ENCODE data around the gene ACOXL.

Gene ACOXL

DNA sequence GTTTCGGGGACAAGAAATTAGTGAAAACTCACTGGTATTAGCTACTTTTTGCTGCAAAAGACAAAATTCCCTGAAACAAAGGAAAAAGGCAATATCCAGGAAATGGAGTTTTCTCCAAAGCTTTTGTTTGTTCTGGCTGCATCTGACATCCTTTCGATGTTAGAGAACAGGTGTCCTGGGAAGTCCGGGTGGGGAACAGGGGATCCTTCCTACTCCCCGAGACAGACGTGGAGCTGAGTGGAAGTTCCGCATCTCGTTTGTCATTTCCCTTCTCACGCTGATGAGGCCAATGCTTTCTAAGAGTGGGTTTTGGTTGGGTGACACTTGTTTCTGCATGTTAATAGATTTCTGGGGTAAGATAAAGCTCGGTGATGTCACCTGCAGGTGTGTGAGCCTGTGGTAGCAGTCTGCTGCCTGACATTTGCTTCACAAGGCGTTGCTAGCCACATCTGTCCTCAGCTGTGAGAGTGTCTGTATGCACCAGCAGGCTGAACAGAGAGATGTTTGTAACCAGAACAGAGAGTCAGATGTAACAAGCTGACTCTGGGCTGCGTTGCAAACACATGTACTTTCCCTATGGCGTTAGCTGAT is 125.9 kb downstream of the ACOXL start:
- no peak for DNase-seq (ENCODE audit: low read depth)

DNA sequence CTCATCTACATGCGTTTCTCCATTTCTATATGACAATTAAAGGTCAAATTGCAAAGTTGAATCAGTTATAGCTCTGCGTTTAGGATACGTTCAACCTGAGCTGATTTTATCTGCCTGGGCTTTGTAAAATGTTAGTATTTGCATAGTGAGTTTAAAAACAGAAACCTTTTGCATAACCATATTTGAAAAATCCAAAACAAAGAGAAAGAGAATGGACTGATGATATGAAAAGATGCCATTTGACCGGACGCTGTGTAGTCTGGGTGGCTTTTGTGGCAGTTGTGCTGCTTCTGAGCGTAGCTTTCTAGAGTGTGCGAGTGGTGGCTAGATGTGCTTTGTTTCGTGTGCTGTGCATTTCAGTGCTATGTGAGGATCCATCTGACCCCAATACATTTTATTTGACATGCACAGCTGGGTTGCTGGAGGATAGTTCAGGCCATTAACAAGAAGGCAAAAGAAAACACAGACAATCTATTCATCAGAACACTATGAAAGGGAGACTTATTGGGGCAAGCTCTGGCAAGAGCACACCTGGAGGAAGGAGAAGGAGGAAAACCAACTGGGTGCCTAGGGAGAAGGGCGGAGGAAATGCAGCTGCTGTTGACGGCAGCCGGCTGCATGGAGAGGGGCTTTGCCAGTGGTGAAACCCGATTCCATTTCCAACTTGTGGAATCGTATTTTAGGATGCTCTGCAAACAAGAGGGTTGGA is 126.8 kb downstream of the ACOXL start:
- DNase-seq (ENCODE audit: low read depth): no peak

GRCh38 chr2:110860630-110861029 is 128.3 kb downstream of the ACOXL start:
- no peak for DNase-seq (ENCODE audit: low read depth)

GRCh38 chr2:110861616-110862260 is 129.4 kb downstream of the ACOXL start:
- no peak for DNase-seq (ENCODE audit: low read depth)

DNA sequence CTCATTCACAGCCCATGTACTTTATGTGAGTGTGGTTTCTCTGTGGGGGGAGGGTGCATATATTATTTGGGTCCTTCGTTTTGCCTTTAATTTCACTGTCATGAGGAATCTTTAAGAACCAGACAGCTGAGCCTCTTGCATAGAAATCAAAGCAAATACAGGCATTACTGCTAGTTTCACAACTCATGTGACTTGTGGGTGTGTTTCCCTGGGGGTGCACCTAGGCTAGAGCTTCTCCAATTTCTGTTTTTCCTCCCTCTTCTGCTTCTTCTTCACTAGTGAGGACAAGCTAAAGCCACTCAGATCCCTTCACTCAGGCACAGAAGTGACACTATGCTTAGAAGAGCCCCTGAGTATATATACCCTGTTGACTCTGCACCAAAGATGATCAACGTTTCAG is 131.4 kb downstream of the ACOXL start:
- no peak for DNase-seq (ENCODE audit: low read depth)

GRCh38 chr2:110864176-110864575 is 131.8 kb downstream of the ACOXL start:
- no peak for DNase-seq (ENCODE audit: low read depth)

GRCh38 chr2:110864731-110865130 is 132.4 kb downstream of the ACOXL start:
- no peak for DNase-seq (ENCODE audit: low read depth)

- DNase-seq (ENCODE audit: low read depth): peak; percentile 11
Measured at GRCh38 chr2:110865188-110865587, 132.8 kb downstream of the ACOXL start.

GRCh38 chr2:110866045-110866444 is 133.7 kb downstream of the ACOXL start:
- DNase-seq (ENCODE audit: low read depth): no peak

GRCh38 chr2:110866466-110866865 is 134.1 kb downstream of the ACOXL start:
- no peak for DNase-seq (ENCODE audit: low read depth)

GRCh38 chr2:110867078-110867477 is 134.7 kb downstream of the ACOXL start:
- DNase-seq (ENCODE audit: low read depth): no peak

- DNase-seq (ENCODE audit: low read depth): no peak
Measured at GRCh38 chr2:110868971-110869370, 136.6 kb downstream of the ACOXL start.

DNA sequence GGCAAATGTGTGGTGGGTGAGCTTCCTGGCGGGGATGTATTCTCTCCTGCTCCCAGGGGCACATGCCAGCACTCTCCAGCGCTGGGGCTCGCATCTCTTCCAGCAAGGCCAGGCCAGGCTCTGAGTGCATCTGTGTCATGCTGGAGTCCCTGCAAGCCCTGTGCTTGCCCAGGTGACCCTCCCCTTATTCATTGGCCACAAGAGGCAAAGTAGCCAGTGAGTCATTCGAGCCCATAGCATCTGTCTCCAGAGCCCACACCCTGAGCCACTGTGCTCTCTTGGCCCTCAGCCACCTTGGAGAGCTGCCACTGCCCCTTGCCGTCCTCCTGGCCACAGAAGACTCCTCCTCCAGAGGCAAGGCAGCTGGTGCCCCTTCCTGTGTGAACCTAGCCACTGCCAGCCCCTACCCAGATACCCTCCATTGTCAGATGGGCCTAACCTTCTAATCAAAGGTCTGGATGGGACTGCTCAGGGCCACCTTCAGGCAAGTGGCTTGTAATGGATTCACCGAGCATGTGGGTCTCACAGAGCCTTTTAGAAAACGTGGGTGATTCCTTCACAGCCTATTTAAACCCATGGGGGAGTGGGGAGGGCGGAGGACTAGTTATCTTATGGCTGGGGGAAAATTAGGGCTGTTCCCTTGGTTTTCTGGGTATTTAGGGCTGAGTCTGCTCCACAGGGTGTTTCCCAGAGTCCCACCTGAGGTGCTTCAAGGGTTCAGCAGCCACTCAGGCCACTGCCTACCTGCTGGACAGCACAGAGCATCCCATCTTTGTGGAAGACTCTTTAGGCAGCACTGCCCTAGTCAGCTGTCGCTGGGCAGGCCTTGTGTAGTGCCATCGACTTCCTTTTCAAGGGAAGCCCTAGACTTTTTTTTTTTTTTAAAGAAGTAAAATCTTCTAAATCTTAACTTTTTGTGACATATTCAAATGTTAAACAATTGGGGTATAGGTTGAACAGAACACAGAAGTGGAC is 137.4 kb downstream of the ACOXL start:
- peak; percentile 25 for DNase-seq (ENCODE audit: low read depth)

DNA sequence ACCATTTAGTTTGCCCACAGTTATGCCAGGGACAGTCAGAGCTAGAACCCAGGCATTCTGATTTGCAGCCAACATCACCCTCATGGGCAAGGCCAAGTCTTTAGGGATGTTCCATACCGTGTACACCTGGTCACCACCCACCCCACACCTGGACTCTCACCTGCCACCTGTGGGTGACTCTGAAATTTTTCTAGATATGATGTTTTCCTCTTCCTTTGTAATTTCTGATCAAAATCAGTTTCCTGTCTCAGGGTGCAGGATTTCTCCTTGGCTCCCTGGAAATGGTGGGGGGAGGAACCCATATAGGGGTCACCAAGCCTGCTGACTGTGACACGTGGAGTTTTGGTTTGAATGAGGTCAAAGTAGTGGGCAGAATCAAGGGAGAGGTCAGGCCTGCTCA is 138.2 kb downstream of the ACOXL start:
- DNase-seq (ENCODE audit: low read depth): no peak

GRCh38 chr2:110871637-110872036 is 139.3 kb downstream of the ACOXL start:
- DNase-seq (ENCODE audit: low read depth): no peak

GRCh38 chr2:110872521-110872920 is 140.1 kb downstream of the ACOXL start:
- no peak for DNase-seq (ENCODE audit: low read depth)

GRCh38 chr2:110873056-110873502 is 140.7 kb downstream of the ACOXL start:
- DNase-seq (ENCODE audit: low read depth): no peak

- DNase-seq (ENCODE audit: low read depth): no peak
Measured at GRCh38 chr2:110873597-110874452, 141.5 kb downstream of the ACOXL start.

- no peak for DNase-seq (ENCODE audit: low read depth)
Measured at GRCh38 chr2:110874453-110875383, 142.3 kb downstream of the ACOXL start.

DNA sequence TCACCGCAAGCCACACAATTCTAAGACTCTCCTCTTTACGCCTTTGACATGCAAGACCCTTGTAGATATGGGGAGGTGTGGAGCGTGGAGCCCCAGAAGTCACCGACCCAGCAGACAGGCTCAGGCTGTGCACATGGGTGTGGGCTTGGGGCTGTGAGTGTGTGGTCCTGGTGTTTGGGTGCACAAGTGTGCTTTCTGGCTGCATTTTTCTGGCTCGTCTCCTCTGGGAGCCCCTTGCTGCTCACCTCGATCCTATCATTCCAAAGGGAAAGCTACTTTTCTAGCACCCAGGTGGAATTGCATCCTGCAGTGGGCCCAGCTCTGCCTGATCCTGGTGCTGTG is 143.0 kb downstream of the ACOXL start:
- DNase-seq (ENCODE audit: low read depth): no peak
